ENCODE measurements around the gene GUCY1A1.

DNA sequence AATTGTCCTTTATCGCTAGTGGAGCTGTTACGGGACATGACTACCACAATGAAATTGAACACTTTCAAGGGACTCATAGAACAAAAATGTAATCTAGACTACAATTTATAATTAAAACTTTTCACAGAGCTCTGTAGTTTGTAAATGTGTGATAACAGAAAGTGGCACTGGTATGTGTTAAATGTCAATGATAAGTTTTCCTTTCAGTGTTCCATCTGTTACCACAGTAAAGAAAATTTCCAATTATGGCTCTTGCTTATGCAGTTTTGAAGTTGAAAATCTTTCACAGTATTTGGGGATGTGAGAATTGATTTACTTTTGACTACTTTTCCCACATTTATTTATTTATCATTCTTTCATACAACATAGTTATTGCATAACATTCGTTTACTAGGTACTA, 40.1 kb upstream of the GUCY1A1 start:
- no peak for TF ChIP-seq POLR2AphosphoS5 (IDR thresholded peaks at IDR 0.05)
- no peak for TF ChIP-seq TAF1 (IDR thresholded peaks at IDR 0.05; ENCODE audit: low read depth)
- TF ChIP-seq, protein P1, sequence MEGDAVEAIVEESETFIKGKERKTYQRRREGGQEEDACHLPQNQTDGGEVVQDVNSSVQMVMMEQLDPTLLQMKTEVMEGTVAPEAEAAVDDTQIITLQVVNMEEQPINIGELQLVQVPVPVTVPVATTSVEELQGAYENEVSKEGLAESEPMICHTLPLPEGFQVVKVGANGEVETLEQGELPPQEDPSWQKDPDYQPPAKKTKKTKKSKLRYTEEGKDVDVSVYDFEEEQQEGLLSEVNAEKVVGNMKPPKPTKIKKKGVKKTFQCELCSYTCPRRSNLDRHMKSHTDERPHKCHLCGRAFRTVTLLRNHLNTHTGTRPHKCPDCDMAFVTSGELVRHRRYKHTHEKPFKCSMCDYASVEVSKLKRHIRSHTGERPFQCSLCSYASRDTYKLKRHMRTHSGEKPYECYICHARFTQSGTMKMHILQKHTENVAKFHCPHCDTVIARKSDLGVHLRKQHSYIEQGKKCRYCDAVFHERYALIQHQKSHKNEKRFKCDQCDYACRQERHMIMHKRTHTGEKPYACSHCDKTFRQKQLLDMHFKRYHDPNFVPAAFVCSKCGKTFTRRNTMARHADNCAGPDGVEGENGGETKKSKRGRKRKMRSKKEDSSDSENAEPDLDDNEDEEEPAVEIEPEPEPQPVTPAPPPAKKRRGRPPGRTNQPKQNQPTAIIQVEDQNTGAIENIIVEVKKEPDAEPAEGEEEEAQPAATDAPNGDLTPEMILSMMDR (IDR thresholded peaks at IDR 0.05; ENCODE audit: poor library complexity, severe bottlenecking), result no peak
- TF ChIP-seq SMC3 (conservative IDR thresholded peaks at IDR 0.05; ENCODE audit: poor library complexity), result no peak
- TF ChIP-seq MXI1 (conservative IDR thresholded peaks at IDR 0.05; ENCODE audit: poor library complexity, severe bottlenecking), result no peak
- no peak for TF ChIP-seq EZH2 (IDR thresholded peaks at IDR 0.05; ENCODE audit: borderline replicate concordance, insufficient read depth, low read length, poor library complexity, severe bottlenecking)
- no peak for TF ChIP-seq RAD21 (conservative IDR thresholded peaks at IDR 0.05)
- TF ChIP-seq REST (IDR thresholded peaks at IDR 0.05; ENCODE audit: borderline replicate concordance), result no peak

Measured in neural cell (in vitro differentiated cells).